Bronchial epithelial cell (primary cell): ENCODE results near the gene RPTOR. TPM values are rescaled to one million over a fixed set of nuclear protein-coding genes. Genes with fewer than 3 reads are reported as not detected.

Experiments
- DNase-seq: peaks from one replicate; pipeline ENCODE4 v3.0.0-alpha.2; 2010; ENCODE audit warnings: low read depth
- FAIRE-seq: peaks from 2 replicates; lab custom pipeline; 2011; peaks lifted over from hg19 to GRCh38; lab: Jason Lieb, UNC
- H3K27me3 ChIP-seq: 2 replicates; pipeline ENCODE4 v1.5.1; 2011; ENCODE audit warnings: low read length; ENCODE audit not compliant: control insufficient read depth, insufficient read depth
- H3K36me3 ChIP-seq: 2 replicates; pipeline ENCODE4 v1.5.1; 2011; ENCODE audit warnings: low read length; ENCODE audit not compliant: control insufficient read depth, insufficient read depth
- H3K4me3 ChIP-seq: 2 replicates; pipeline ENCODE4 v1.5.1; 2011; ENCODE audit warnings: mild to moderate bottlenecking, low read depth, low read length, control low read depth
- CTCF ChIP-seq: IDR thresholded peaks from 2 replicates; pipeline ENCODE4 v1.5.1; 2011; ENCODE audit warnings: mild to moderate bottlenecking, moderate library complexity, low read length, control low read depth, inconsistent platforms; ENCODE audit not compliant: insufficient read depth, severe bottlenecking
- total RNA-seq: library from RNA; depleted of rRNA; stranded (reverse); fragments of >200 nt; gene quantifications from 2 replicates; pipeline ENCODE4 v1.2.1, GENCODE V29; 2014

The RPTOR gene
- total RNA-seq, 1 donor from 2014 or later: 14.0 TPM

- no peaks in the 10 kb centered on the region for H3K27me3 ChIP-seq
- TF ChIP-seq CTCF: no peak
- no peak overlapping the region for H3K4me3 ChIP-seq
- no peak for DNase-seq
- H3K36me3 ChIP-seq: peaks cover 6% of the 10 kb centered on the region
- FAIRE-seq: no peak
These were observed 401.1 kb downstream of the RPTOR start for GRCh38 chr17:80945736-80946135.

- no peak for FAIRE-seq
- no peaks in the 10 kb centered on the region for H3K27me3 ChIP-seq
- peaks cover 6% of the 10 kb centered on the region for H3K36me3 ChIP-seq
- no peak for DNase-seq
- H3K4me3 ChIP-seq: no peak overlapping the region
- no peak for TF ChIP-seq CTCF
These were observed 401.8 kb downstream of the RPTOR start for GRCh38 chr17:80946449-80946848.

- FAIRE-seq: peak; percentile 52
- Histone ChIP-seq H3K4me3 (no peak overlapping the region), H3K27me3 (no peaks in the 10 kb centered on the region), H3K36me3 (peaks cover 7% of the 10 kb centered on the region)
- TF ChIP-seq CTCF: no peak
- DNase-seq: no peak
These were observed 402.7 kb downstream of the RPTOR start for GRCh38 chr17:80947200-80947940.

GRCh38 chr17:80948019-80948975 lies 403.7 kb downstream of the RPTOR start:
- TF ChIP-seq CTCF: no peak
- peaks cover 7% of the 10 kb centered on the region for H3K36me3 ChIP-seq
- DNase-seq: no peak
- H3K4me3 ChIP-seq: no peak overlapping the region
- H3K27me3 ChIP-seq: no peaks in the 10 kb centered on the region
- FAIRE-seq: no peak

- DNase-seq: no peak
- Histone ChIP-seq H3K27me3 (no peaks in the 10 kb centered on the region), H3K36me3 (peaks cover 8% of the 10 kb centered on the region), H3K4me3 (no peak overlapping the region)
- no peak for FAIRE-seq
- no peak for TF ChIP-seq CTCF
These were observed 404.4 kb downstream of the RPTOR start for GRCh38 chr17:80948976-80949450.
